Mesenchymal stem cell (in vitro differentiated cells and primary cell): ENCODE data around the gene ZBTB25. TPM values are rescaled to one million over a fixed set of nuclear protein-coding genes. Genes with fewer than 3 reads are reported as not detected.
A peak's percentile ranks its signal among the peaks of the same experiment; 100 is the strongest.

Experiments used
- DNase-seq: peaks from one replicate; pipeline ENCODE4 v3.0.0-alpha.2; 2013
- H2AFZ ChIP-seq: one replicate; pipeline ENCODE4 v1.6.1; 2013; ENCODE audit warnings: low read depth, mild to moderate bottlenecking, control low read depth, inconsistent platforms, low read length, moderate library complexity
- H2AK5ac ChIP-seq: 2 replicates; pipeline ENCODE4 v1.6.1; 2013; ENCODE audit warnings: low read length, moderate library complexity, mild to moderate bottlenecking, inconsistent platforms; ENCODE audit not compliant: severe bottlenecking
- H2BK120ac ChIP-seq: one replicate; pipeline ENCODE4 v1.6.1; 2013; ENCODE audit warnings: low read depth, mild to moderate bottlenecking, inconsistent platforms, low read length, moderate library complexity
- H2BK12ac ChIP-seq, 2 experiments: one replicate each; pipeline ENCODE4 v1.6.1; 2013; ENCODE audit warnings: inconsistent platforms in 2 of 2, low read length in 2 of 2, mild to moderate bottlenecking in 2 of 2, moderate library complexity in 2 of 2, control low read depth in 1 of 2
- H2BK15ac ChIP-seq: one replicate; pipeline ENCODE4 v1.6.1; 2013; ENCODE audit warnings: mild to moderate bottlenecking, low read depth, inconsistent platforms; ENCODE audit not compliant: poor library complexity, severe bottlenecking
- H2BK5ac ChIP-seq: 2 replicates; pipeline ENCODE4 v1.6.1; 2013; ENCODE audit warnings: low read depth, mild to moderate bottlenecking, low read length, control low read depth, inconsistent platforms; ENCODE audit not compliant: poor library complexity, severe bottlenecking
- H3K14ac ChIP-seq, 2 experiments: one replicate each; pipeline ENCODE4 v1.6.1; 2013; ENCODE audit warnings: inconsistent platforms in 2 of 2, low read length in 2 of 2, control low read depth in 1 of 2, mild to moderate bottlenecking in 1 of 2, moderate library complexity in 1 of 2
- H3K18ac ChIP-seq, 2 experiments: one replicate each; pipeline ENCODE4 v1.6.1; 2013; ENCODE audit warnings: inconsistent platforms in 2 of 2, low read length in 2 of 2, control low read depth in 1 of 2, low read depth in 1 of 2, mild to moderate bottlenecking in 1 of 2
- H3K23ac ChIP-seq, 2 experiments: one replicate each; pipeline ENCODE4 v1.6.1; 2013; ENCODE audit warnings: inconsistent platforms in 2 of 2, low read length in 2 of 2, mild to moderate bottlenecking in 2 of 2, moderate library complexity in 2 of 2, control low read depth in 1 of 2
- H3K27ac ChIP-seq: 2 replicates; pipeline ENCODE4 v1.5.1; 2013; ENCODE audit warnings: mild to moderate bottlenecking, moderate library complexity, low read length, control low read depth, inconsistent platforms; ENCODE audit not compliant: poor library complexity, severe bottlenecking
- H3K27me3 ChIP-seq, 2 experiments: 2 replicates each; pipeline versions ENCODE4 v1.6.1 to v1.7.0; 2013; ENCODE audit warnings: low read length in 2 of 2, mild to moderate bottlenecking in 2 of 2, moderate library complexity in 2 of 2, control low read depth in 1 of 2, inconsistent platforms in 1 of 2; ENCODE audit not compliant: control insufficient read depth in 1 of 2, insufficient read depth in 1 of 2
- H3K36me3 ChIP-seq, 2 experiments: 2 replicates each; pipeline versions ENCODE4 v1.6.1 to v1.7.0; 2013; ENCODE audit warnings: low read length in 2 of 2, control low read depth in 1 of 2, inconsistent platforms in 1 of 2, low read depth in 1 of 2, mild to moderate bottlenecking in 1 of 2; ENCODE audit not compliant: insufficient read depth in 2 of 2, control insufficient read depth in 1 of 2
- H3K4ac ChIP-seq, 2 experiments: one replicate each; pipeline ENCODE4 v1.6.1; 2013; ENCODE audit warnings: inconsistent platforms in 2 of 2, low read length in 2 of 2, mild to moderate bottlenecking in 2 of 2, moderate library complexity in 2 of 2, control low read depth in 1 of 2, low read depth in 1 of 2
- H3K4me1 ChIP-seq: 2 replicates; pipeline ENCODE4 v1.6.1; 2013; ENCODE audit warnings: low read depth, low read length, control low read depth; ENCODE audit not compliant: control insufficient read depth, insufficient read depth
- H3K4me2 ChIP-seq: 2 replicates; pipeline ENCODE4 v1.6.1; 2013; ENCODE audit warnings: low read length, mild to moderate bottlenecking, inconsistent platforms; ENCODE audit not compliant: poor library complexity, severe bottlenecking
- H3K4me3 ChIP-seq, 2 experiments: 2 replicates each; pipeline versions ENCODE4 v1.5.1 to v1.7.0; 2013; ENCODE audit warnings: low read length in 2 of 2, mild to moderate bottlenecking in 2 of 2, control low read depth in 1 of 2, low read depth in 1 of 2; ENCODE audit not compliant: insufficient read depth in 1 of 2
- H3K79me1 ChIP-seq: replicated peaks from 2 replicates; pipeline ENCODE4 v1.6.1; 2013; ENCODE audit warnings: mild to moderate bottlenecking, control low read depth, low read length, inconsistent platforms; ENCODE audit not compliant: poor library complexity, severe bottlenecking
- H3K9ac ChIP-seq: 2 replicates; pipeline ENCODE4 v1.7.0; 2013; ENCODE audit warnings: mild to moderate bottlenecking, low read length, moderate library complexity
- H3K9me3 ChIP-seq: 2 replicates; pipeline ENCODE4 v1.7.0; 2013; ENCODE audit warnings: mild to moderate bottlenecking, low read length; ENCODE audit not compliant: control insufficient read depth
- H4K8ac ChIP-seq: one replicate; pipeline ENCODE4 v1.6.1; 2013; ENCODE audit warnings: inconsistent platforms, mild to moderate bottlenecking, low read length, moderate library complexity
- H4K91ac ChIP-seq: one replicate; pipeline ENCODE4 v1.6.1; 2013; ENCODE audit warnings: mild to moderate bottlenecking, low read length, inconsistent platforms
- WGBS: methylation state at CpG from one replicate; pipeline ENCODE4 v1.1.7; 2013; ENCODE audit warnings: mixed read lengths; 5-methylcytosine and 5-hydroxymethylcytosine counted together
- polyA plus RNA-seq, 2 experiments: library from polyadenylated mRNA; stranded (reverse); fragments of 200-250 nt; gene quantifications; one replicate each; pipeline ENCODE4 v1.2.3, GENCODE V29; 2013

ZBTB25 gene
- polyA plus RNA-seq (2013, experiment 1 of 2) = 5.2 TPM
- polyA plus RNA-seq (2013, experiment 2 of 2) = 5.1 TPM

- Histone ChIP-seq H3K4me1 (peaks cover 11% of the 10 kb centered on the region), H2BK12ac (peak within 1 kb of the TSS; percentile 81 to 98), H2BK5ac (peak within 1 kb of the TSS; percentile 100), H3K23ac (peak within 1 kb of the TSS; percentile 70 to 98), H2BK120ac (peak within 1 kb of the TSS; percentile 100), H3K27ac (peak within 1 kb of the TSS; percentile 100), H2BK15ac (peak within 1 kb of the TSS; percentile 99), H3K79me1 (peaks cover 2% of the 10 kb centered on the region), H3K27me3 (no peaks in the 10 kb centered on the region), H2AFZ (peak within 1 kb of the TSS; percentile 73), H3K14ac (peak within 1 kb of the TSS; percentile 63 to 100), H4K8ac (peak within 1 kb of the TSS; percentile 100), H3K4me3 (peak within 1 kb of the TSS; percentile 93), H3K18ac (peak within 1 kb of the TSS; percentile 99 to 100), H4K91ac (peak within 1 kb of the TSS; percentile 100), H3K9me3 (no peaks in the 10 kb centered on the region), H3K9ac (peak within 1 kb of the TSS; percentile 97), H3K4me2 (peak within 1 kb of the TSS; percentile 96), H3K36me3 (peaks cover 0 to 5% of the 10 kb centered on the region in 2 experiments), H2AK5ac (peak within 1 kb of the TSS; percentile 91), H3K4ac (peak within 1 kb of the TSS; percentile 99)
- peak; percentile 95 for DNase-seq
- WGBS = 1% methylated on average over 82 of the region's 87 CpGs
These were observed at the start of gene ZBTB25 for GRCh38 chr14:64503434-64504309. Gene ZBTB25 (minus strand): TSS chr14:64503838. CDS start chr14:64490533, 13,305 bp downstream.

- no peaks in the 10 kb centered on the region for H3K79me1 ChIP-seq
- H3K4me1 ChIP-seq = peaks cover 6% of the 10 kb centered on the region
- no peak overlapping the region for H3K9ac ChIP-seq
- H4K91ac ChIP-seq = no peak overlapping the region
- H3K4ac ChIP-seq = no peak overlapping the region
- no peak overlapping the region for H2AK5ac ChIP-seq
- no peak overlapping the region for H4K8ac ChIP-seq
- H2BK5ac ChIP-seq = no peak overlapping the region
- H3K4me2 ChIP-seq = no peak overlapping the region
- H3K4me3 ChIP-seq = no peak overlapping the region
- H3K18ac ChIP-seq = no peak overlapping the region
- peak overlapping the region; percentile 19 for H2BK120ac ChIP-seq
- H3K27me3 ChIP-seq = peaks cover 0 to 24% of the 10 kb centered on the region in 2 experiments
- no peak for DNase-seq
- H3K14ac ChIP-seq = no peak overlapping the region
- whole genome bisulfite sequencing = 84% methylated on average over 5 of the region's 7 CpGs
- no peaks in the 10 kb centered on the region for H3K36me3 ChIP-seq
- no peak overlapping the region for H2AFZ ChIP-seq
- H3K23ac ChIP-seq = no peak overlapping the region
- H2BK12ac ChIP-seq = peak overlapping the region in 1 of 2 experiments; percentile 84
- H3K27ac ChIP-seq = no peak overlapping the region
- no peak overlapping the region for H2BK15ac ChIP-seq
- no peaks in the 10 kb centered on the region for H3K9me3 ChIP-seq
These were observed 47.1 kb upstream of the ZBTB25 start for GRCh38 chr14:64550621-64551333.

GRCh38 chr14:64549791-64550620 lies 46.4 kb upstream of the ZBTB25 start, which contains the start of gene PPP1R36:
Gene PPP1R36 (plus strand): TSS chr14:64549961. CDS start chr14:64549998, 37 bp downstream.
- H4K8ac ChIP-seq = peak within 1 kb of the TSS; percentile 97
- peak; percentile 30 for DNase-seq
- H3K4ac ChIP-seq = peak within 1 kb of the TSS; percentile 66 to 73
- peak within 1 kb of the TSS; percentile 82 for H2BK120ac ChIP-seq
- H3K36me3 ChIP-seq = no peaks in the 10 kb centered on the region
- 6% methylated on average over 50 of the region's 54 CpGs for WGBS
- H3K4me1 ChIP-seq = peaks cover 6% of the 10 kb centered on the region
- H2AFZ ChIP-seq = peak within 1 kb of the TSS; percentile 56
- peak within 1 kb of the TSS; percentile 47 for H3K9ac ChIP-seq
- H3K14ac ChIP-seq = peak within 1 kb of the TSS in 1 of 2 experiments; percentile 75
- H4K91ac ChIP-seq = peak within 1 kb of the TSS; percentile 73
- H3K9me3 ChIP-seq = no peaks in the 10 kb centered on the region
- no peaks in the 10 kb centered on the region for H3K79me1 ChIP-seq
- H2BK5ac ChIP-seq = peak within 1 kb of the TSS; percentile 51
- no peak within 1 kb of the TSS for H3K27ac ChIP-seq
- H3K18ac ChIP-seq = peak within 1 kb of the TSS; percentile 85 to 88
- peak within 1 kb of the TSS; percentile 57 to 62 for H3K4me3 ChIP-seq
- peak within 1 kb of the TSS; percentile 97 for H3K4me2 ChIP-seq
- H2AK5ac ChIP-seq = no peak within 1 kb of the TSS
- H2BK12ac ChIP-seq = peak within 1 kb of the TSS; percentile 84 to 85
- H3K23ac ChIP-seq = peak within 1 kb of the TSS in 1 of 2 experiments; percentile 14
- H3K27me3 ChIP-seq = peaks cover 0 to 24% of the 10 kb centered on the region in 2 experiments
- H2BK15ac ChIP-seq = no peak within 1 kb of the TSS
